ENCODE data around the gene PTH. TPM values are rescaled to one million over a fixed set of nuclear protein-coding genes. Genes with fewer than 3 reads are reported as not detected.

Gene PTH
- total RNA-seq, 1 donor from 2014 or later, result not detected

DNA sequence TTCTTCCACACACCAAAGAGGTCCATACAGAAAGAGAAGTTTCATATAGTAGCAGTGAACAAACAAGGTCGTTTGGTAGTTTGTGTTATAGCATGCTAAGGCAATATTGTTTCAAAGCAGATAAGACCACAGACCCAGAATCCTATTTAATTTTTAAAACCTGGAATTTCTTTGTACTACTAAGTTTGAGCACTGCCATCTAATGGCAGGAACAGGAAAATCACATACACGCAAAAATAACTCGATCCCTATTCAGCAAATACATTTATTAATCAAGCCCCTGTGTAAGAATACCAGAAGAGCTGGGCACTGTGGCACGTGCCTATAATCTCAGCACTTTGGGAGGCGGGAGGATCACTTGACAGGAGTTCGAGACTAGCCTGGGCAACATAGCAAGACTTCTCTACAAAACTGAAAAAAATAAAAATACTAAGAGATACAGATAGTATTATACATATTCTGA, 29.9 kb downstream of the PTH start:
- Mint-ChIP-seq H3K4me1 (ENCODE audit: low read depth, unreplicated experiment) (peaks cover 11% of the 10 kb centered on the region), H3K27ac (ENCODE audit: unreplicated experiment) (no peak overlapping the region), H3K27me3 (ENCODE audit: low read depth, unreplicated experiment) (peaks cover 2% of the 10 kb centered on the region), H3K36me3 (ENCODE audit: low read depth, unreplicated experiment) (no peaks in the 10 kb centered on the region), H3K4me3 (ENCODE audit: unreplicated experiment) (no peak overlapping the region), H3K9me3 (ENCODE audit: unreplicated experiment) (no peaks in the 10 kb centered on the region)
- Histone ChIP-seq H3K79me2 (ENCODE audit: insufficient read depth, low read length) (peaks cover 20% of the 10 kb centered on the region), H3K27me3 (ENCODE audit: insufficient read depth, low read length) (no peaks in the 10 kb centered on the region), H3K9me3 (ENCODE audit: insufficient read depth, low read depth, low read length) (no peaks in the 10 kb centered on the region), H3K9ac (ENCODE audit: low read length) (no peak overlapping the region), H3K4me3 (ENCODE audit: insufficient read depth, low read depth, low read length) (no peak overlapping the region), H4K20me1 (ENCODE audit: insufficient read depth, low read length) (no peaks in the 10 kb centered on the region), H3K27ac (ENCODE audit: low read depth, low read length) (no peak overlapping the region), H3K4me2 (ENCODE audit: low read length) (no peak overlapping the region), H3K4me1 (ENCODE audit: insufficient read depth, low read length) (peaks cover 6% of the 10 kb centered on the region), H2AFZ (ENCODE audit: low read depth, low read length) (no peak overlapping the region), H3K36me3 (ENCODE audit: insufficient read depth, low read length) (no peaks in the 10 kb centered on the region)
- DNase-seq (ENCODE audit: low read depth) (peak; percentile 10), FAIRE-seq (no peak)
- no peak for TF ChIP-seq EZH2 (IDR thresholded peaks at IDR 0.05; ENCODE audit: insufficient read depth, low read length)
- TF ChIP-seq CTCF (IDR thresholded peaks at IDR 0.05; ENCODE audit: insufficient read depth, low read depth, low read length), result peak; percentile 64

- Mint-ChIP-seq H3K9me3 (ENCODE audit: unreplicated experiment) (no peaks in the 10 kb centered on the region), H3K4me1 (ENCODE audit: low read depth, unreplicated experiment) (peaks cover 24% of the 10 kb centered on the region), H3K27me3 (ENCODE audit: low read depth, unreplicated experiment) (no peaks in the 10 kb centered on the region), H3K4me3 (ENCODE audit: unreplicated experiment) (peak overlapping the region; percentile 97), H3K36me3 (ENCODE audit: low read depth, unreplicated experiment) (peaks cover 2% of the 10 kb centered on the region), H3K27ac (ENCODE audit: unreplicated experiment) (peak overlapping the region; percentile 97)
- Histone ChIP-seq H3K4me2 (ENCODE audit: low read length) (peak overlapping the region; percentile 97), H3K9me3 (ENCODE audit: insufficient read depth, low read depth, low read length) (no peaks in the 10 kb centered on the region), H3K4me3 (ENCODE audit: insufficient read depth, low read depth, low read length) (peak overlapping the region; percentile 93), H3K9ac (ENCODE audit: low read length) (peak overlapping the region; percentile 93), H3K36me3 (ENCODE audit: insufficient read depth, low read length) (no peaks in the 10 kb centered on the region), H3K27me3 (ENCODE audit: insufficient read depth, low read length) (no peaks in the 10 kb centered on the region), H3K79me2 (ENCODE audit: insufficient read depth, low read length) (peaks cover 38% of the 10 kb centered on the region), H2AFZ (ENCODE audit: low read depth, low read length) (peak overlapping the region; percentile 94), H3K4me1 (ENCODE audit: insufficient read depth, low read length) (peaks cover 6% of the 10 kb centered on the region), H3K27ac (ENCODE audit: low read depth, low read length) (peak overlapping the region; percentile 82), H4K20me1 (ENCODE audit: insufficient read depth, low read length) (peaks cover 14% of the 10 kb centered on the region)
- FAIRE-seq (no peak), DNase-seq (ENCODE audit: low read depth) (no peak)
- TF ChIP-seq EZH2 (IDR thresholded peaks at IDR 0.05; ENCODE audit: insufficient read depth, low read length) (no peak), CTCF (IDR thresholded peaks at IDR 0.05; ENCODE audit: insufficient read depth, low read depth, low read length) (no peak)
Observed at GRCh38 chr11:13463779-13464290, 32.0 kb downstream of the PTH start.

All from astrocyte (in vitro differentiated cells and primary cell).